CD4-positive, alpha-beta T cell (primary cell): ENCODE data around the gene CSDE1. TPM values are rescaled to one million over a fixed set of nuclear protein-coding genes. Genes with fewer than 3 reads are reported as not detected.

Source experiments
- ATAC-seq: fragments of 200-7000 bp; cut with Tn5 transposase; one replicate; pipeline ENCODE4 v1.10.0; 2022; ENCODE audit warnings: mild to moderate bottlenecking; ENCODE audit not compliant: poor library complexity
- CTCF ChIA-PET: fragments of 350-600 bp; sonication (Branson Sonifier 250); formaldehyde crosslinking; loops from one replicate; lab custom pipeline; 2021; ENCODE audit warnings: antibody characterized with exemption, inconsistent platforms; lab: Charles Lee
- POLR2A ChIA-PET: fragments of 350-600 bp; sonication (Branson Sonifier 250); formaldehyde crosslinking; loops from one replicate; lab custom pipeline; 2021; ENCODE audit warnings: antibody characterized with exemption, inconsistent platforms; lab: Charles Lee
- DNase-seq, 14 experiments: peaks; one replicate each; pipeline ENCODE4 v3.0.0-alpha.2; 2013 to 2020; ENCODE audit warnings: mixed read lengths in 2 of 14
- H3K27ac ChIP-seq, 2 donors: one replicate each; pipeline versions ENCODE4 v1.5.1 to v1.7.0; 2013; ENCODE audit warnings: low read length in 2 of 2, low read depth in 1 of 2, mild to moderate bottlenecking in 1 of 2
- H3K27me3 ChIP-seq, 2 experiments: 1 replicate in 1 of 2; 2 replicates in 1 of 2; pipeline versions ENCODE4 v1.6.1 to v1.7.0; 2013; ENCODE audit warnings: low read length in 2 of 2, control low read depth in 1 of 2, mild to moderate bottlenecking in 1 of 2, moderate library complexity in 1 of 2; ENCODE audit not compliant: insufficient read depth in 2 of 2, control insufficient read depth in 1 of 2
- H3K36me3 ChIP-seq: one replicate; pipeline ENCODE4 v1.6.1; 2013; ENCODE audit warnings: low read length, control low read depth; ENCODE audit not compliant: insufficient read depth
- H3K4me1 ChIP-seq: one replicate; pipeline ENCODE4 v1.6.1; 2013; ENCODE audit warnings: low read length, control low read depth; ENCODE audit not compliant: insufficient read depth
- H3K4me3 ChIP-seq: one replicate; pipeline ENCODE4 v1.5.1; 2013; ENCODE audit warnings: mild to moderate bottlenecking, low read length, moderate library complexity
- H3K9me3 ChIP-seq, 2 experiments: 1 replicate in 1 of 2; 2 replicates in 1 of 2; pipeline versions ENCODE4 v1.6.1 to v1.7.0; 2013; ENCODE audit warnings: low read length in 2 of 2, mild to moderate bottlenecking in 2 of 2, control low read depth in 1 of 2, moderate library complexity in 1 of 2; ENCODE audit not compliant: control insufficient read depth in 1 of 2, insufficient read depth in 1 of 2
- H3K27ac Mint-ChIP-seq: one replicate; pipeline ENCODE4 v1.8.0; 2020; ENCODE audit warnings: mixed read lengths
- H3K27me3 Mint-ChIP-seq: one replicate; pipeline ENCODE4 v1.8.0; 2021; ENCODE audit warnings: mixed read lengths
- H3K36me3 Mint-ChIP-seq: one replicate; pipeline ENCODE4 v1.8.0; 2021; ENCODE audit warnings: low read depth, mixed read lengths
- H3K4me1 Mint-ChIP-seq: one replicate; pipeline ENCODE4 v1.8.0; 2021; ENCODE audit warnings: low read depth, mixed read lengths
- H3K4me3 Mint-ChIP-seq: one replicate; pipeline ENCODE4 v1.8.0; 2020; ENCODE audit warnings: mild to moderate bottlenecking, mixed read lengths
- H3K9me3 Mint-ChIP-seq: one replicate; pipeline ENCODE4 v1.8.0; 2020; ENCODE audit warnings: mixed read lengths
- CTCF ChIP-seq: fragments of 200-600 bp; IDR thresholded peaks from one replicate; pipeline ENCODE4 v1.8.0; 2022; ENCODE audit warnings: antibody characterized with exemption, mild to moderate bottlenecking
- intact Hi-C, 2 experiments: fragments of 100-400 bp; cut with DNase I in 1 of 2; cut with micrococcal nuclease in 1 of 2; formaldehyde crosslinking; loops; one replicate each; pipeline versions ENCODE4 v1.15.1 to v1.9.0; 2023 to 2025; cut with DNase I, micrococcal nuclease
- total RNA-seq, 174 experiments: library from RNA in 2 of 174; stranded (reverse) in 2 of 174; gene quantifications; one replicate each; pipeline ENCODE4 v1.2.3 and lab custom pipeline; 2021 to 2026

CSDE1 gene
- total RNA-seq, 2 experiments from 2014 or later, result 725 to 731 TPM

GRCh38 chr1:114712977-114713376, 44.8 kb downstream of the CSDE1 start:
- Histone ChIP-seq H3K36me3 (peaks cover 60% of the 10 kb centered on the region), H3K9me3 (no peaks in the 10 kb centered on the region), H3K27ac (no peak overlapping the region), H3K4me1 (peaks cover 16% of the 10 kb centered on the region), H3K27me3 (no peaks in the 10 kb centered on the region), H3K4me3 (no peak overlapping the region)
- Mint-ChIP-seq H3K9me3 (no peaks in the 10 kb centered on the region), H3K36me3 (peaks cover 84% of the 10 kb centered on the region), H3K4me1 (peaks cover 21% of the 10 kb centered on the region), H3K4me3 (no peak overlapping the region), H3K27me3 (no peaks in the 10 kb centered on the region), H3K27ac (no peak overlapping the region)
- ChIA-PET POLR2A (interaction anchor here (1.8 kb wide), 1 partner anchor 43 kb away, joined by 3 read pairs; the partner anchor contains the start of gene DENND2C), CTCF (no interaction called here)
- no peak for DNase-seq
- intact Hi-C loops, result loop anchor here in 1 of 2 experiments (10.0 kb wide), 1 partner anchor 368 kb away; no protein-coding TSS in a partner anchor
- ATAC-seq, result no peak
- no peak for TF ChIP-seq CTCF

GRCh38 chr1:114710360-114710759, 47.4 kb downstream of the CSDE1 start:
- CTCF ChIA-PET, result no interaction called here
- H3K27ac Mint-ChIP-seq, result no peak overlapping the region
- Histone ChIP-seq H3K27me3 (no peaks in the 10 kb centered on the region), H3K27ac (no peak overlapping the region), H3K4me3 (no peak overlapping the region), H3K36me3 (peaks cover 76% of the 10 kb centered on the region), H3K4me1 (peaks cover 5% of the 10 kb centered on the region), H3K9me3 (no peaks in the 10 kb centered on the region)
- H3K9me3 Mint-ChIP-seq, result no peaks in the 10 kb centered on the region
- no peaks in the 10 kb centered on the region for H3K27me3 Mint-ChIP-seq
- intact Hi-C loops, result loop anchor here in 1 of 2 experiments (10.0 kb wide), 1 partner anchor 366 kb away; no protein-coding TSS in a partner anchor
- POLR2A ChIA-PET, result no interaction called here
- DNase-seq (no peak), ATAC-seq (no peak)
- peaks cover 5% of the 10 kb centered on the region for H3K4me1 Mint-ChIP-seq
- TF ChIP-seq CTCF, result no peak
- H3K4me3 Mint-ChIP-seq, result no peak overlapping the region
- peaks cover 85% of the 10 kb centered on the region for H3K36me3 Mint-ChIP-seq

DNA sequence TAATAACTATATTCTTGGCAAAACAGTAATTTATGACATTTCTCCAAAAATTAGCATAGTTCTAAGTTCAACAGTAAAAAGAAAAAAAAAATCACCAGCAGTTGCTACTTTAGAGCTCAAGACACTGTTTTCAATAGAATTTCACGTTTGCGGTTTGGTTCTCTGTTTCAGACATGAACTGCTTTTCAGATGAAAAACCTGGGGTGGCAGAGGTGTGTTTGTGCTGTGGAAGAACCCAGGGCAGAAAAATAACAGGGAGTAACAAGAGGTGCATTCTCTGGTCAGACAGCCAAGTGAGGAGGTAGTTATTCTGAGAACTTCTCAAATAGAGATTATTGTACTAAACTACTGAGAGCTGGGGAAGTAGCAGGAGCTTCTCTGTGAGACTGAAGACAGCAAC, 50.2 kb downstream of the CSDE1 start:
- intact Hi-C loops, result no loop called here
- Histone ChIP-seq H3K9me3 (no peaks in the 10 kb centered on the region), H3K27ac (no peak overlapping the region), H3K27me3 (no peaks in the 10 kb centered on the region), H3K36me3 (peaks cover 62% of the 10 kb centered on the region), H3K4me3 (no peak overlapping the region), H3K4me1 (no peaks in the 10 kb centered on the region)
- ChIA-PET POLR2A (interaction anchor here (1.9 kb wide), 1 partner anchor 9 kb away, joined by 5 read pairs; the partner anchor contains the start of gene NRAS), CTCF (no interaction called here)
- no peaks in the 10 kb centered on the region for H3K9me3 Mint-ChIP-seq
- H3K36me3 Mint-ChIP-seq, result peaks cover 70% of the 10 kb centered on the region
- no peaks in the 10 kb centered on the region for H3K4me1 Mint-ChIP-seq
- DNase-seq (no peak), ATAC-seq (no peak)
- H3K27me3 Mint-ChIP-seq, result no peaks in the 10 kb centered on the region
- no peak for TF ChIP-seq CTCF
- no peak overlapping the region for H3K27ac Mint-ChIP-seq
- H3K4me3 Mint-ChIP-seq, result no peak overlapping the region
